ENCODE measurements around the gene SEMA6B. TPM values are rescaled to one million over a fixed set of nuclear protein-coding genes. Genes with fewer than 3 reads are reported as not detected.
"Not testable (repeated sequence)": the region's sequence is repeated elsewhere in the genome, so short reads cannot be mapped to it uniquely, and the experiment has no call there.

The SEMA6B gene
- polyA plus RNA-seq, 1 donor: 3.3 TPM

- H3K27me3 ChIP-seq (ENCODE audit: control insufficient read depth, insufficient read depth, low read length): peaks cover 17% of the 10 kb centered on the region
- H3K4me3 ChIP-seq (ENCODE audit: low read length): no peak overlapping the region
- DNase-seq: no peak
- H3K9me3 ChIP-seq (ENCODE audit: control insufficient read depth, low read depth, low read length): no peaks in the 10 kb centered on the region
- no peaks in the 10 kb centered on the region for H3K4me1 ChIP-seq (ENCODE audit: control insufficient read depth, insufficient read depth, low read length)
- WGBS (ENCODE audit: insufficient coverage, low lambda C conversion rate): no CpG with 5 or more reads among the region's 22 CpGs
- no peak overlapping the region for H3K27ac ChIP-seq (ENCODE audit: low read length)
- no peaks in the 10 kb centered on the region for H3K36me3 ChIP-seq (ENCODE audit: control insufficient read depth, insufficient read depth, low read length)
Measured at GRCh38 chr19:4571305-4571917, 11.9 kb upstream of the SEMA6B start.

DNA sequence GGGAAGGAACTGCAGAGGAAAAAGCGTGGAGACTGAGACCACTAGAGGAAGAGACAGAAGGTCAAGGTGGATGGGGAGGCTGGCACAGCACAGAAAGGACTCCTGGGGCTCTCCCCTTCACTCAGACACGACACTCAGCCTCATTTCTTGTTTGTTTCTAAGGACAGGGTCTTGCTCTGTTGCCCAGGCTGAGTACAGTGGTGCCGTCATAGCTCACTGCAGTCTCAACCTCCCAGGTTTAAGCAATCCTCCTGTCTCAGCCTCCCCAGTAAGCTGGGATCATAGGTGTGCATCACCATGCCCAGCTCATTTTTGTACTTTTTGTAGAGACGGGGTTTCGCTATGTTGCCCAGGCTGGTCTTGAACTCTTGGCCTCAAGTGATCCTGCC, 11.4 kb upstream of the SEMA6B start:
- no peaks in the 10 kb centered on the region for H3K9me3 ChIP-seq (ENCODE audit: control insufficient read depth, low read depth, low read length)
- no peak overlapping the region for H3K4me3 ChIP-seq (ENCODE audit: low read length)
- H3K27me3 ChIP-seq (ENCODE audit: control insufficient read depth, insufficient read depth, low read length): peaks cover 17% of the 10 kb centered on the region
- no peak overlapping the region for H3K27ac ChIP-seq (ENCODE audit: low read length)
- H3K36me3 ChIP-seq (ENCODE audit: control insufficient read depth, insufficient read depth, low read length): no peaks in the 10 kb centered on the region
- no CpG with 5 or more reads among the region's 5 CpGs for WGBS (ENCODE audit: insufficient coverage, low lambda C conversion rate)
- no peaks in the 10 kb centered on the region for H3K4me1 ChIP-seq (ENCODE audit: control insufficient read depth, insufficient read depth, low read length)
- DNase-seq: no peak

DNA sequence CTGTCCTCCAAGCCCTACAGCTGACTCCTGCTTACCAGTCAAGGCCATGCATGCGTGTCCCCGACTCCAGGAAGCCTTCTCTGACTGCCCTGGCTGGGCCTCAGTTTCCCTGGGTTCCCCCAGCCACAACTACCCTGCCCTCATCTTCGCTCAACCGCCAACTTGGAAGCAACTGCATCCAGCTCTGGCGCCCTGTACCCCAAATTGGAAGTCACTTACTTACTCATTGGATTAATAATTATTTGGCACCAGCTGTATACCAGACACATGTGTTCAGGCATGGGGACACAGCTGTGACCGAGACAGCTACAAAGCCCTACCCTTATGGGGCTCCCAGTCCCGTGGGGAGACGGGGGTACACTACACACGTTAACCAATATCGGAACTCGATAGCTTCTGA, 10.9 kb upstream of the SEMA6B start:
- Histone ChIP-seq H3K36me3 (ENCODE audit: control insufficient read depth, insufficient read depth, low read length) (no peaks in the 10 kb centered on the region), H3K9me3 (ENCODE audit: control insufficient read depth, low read depth, low read length) (no peaks in the 10 kb centered on the region), H3K4me1 (ENCODE audit: control insufficient read depth, insufficient read depth, low read length) (no peaks in the 10 kb centered on the region), H3K4me3 (ENCODE audit: low read length) (no peak overlapping the region), H3K27me3 (ENCODE audit: control insufficient read depth, insufficient read depth, low read length) (peaks cover 12% of the 10 kb centered on the region), H3K27ac (ENCODE audit: low read length) (no peak overlapping the region)
- DNase-seq: no peak
- 80% methylated on average over 2 of the region's 11 CpGs for WGBS (ENCODE audit: insufficient coverage, low lambda C conversion rate)

- Histone ChIP-seq H3K36me3 (ENCODE audit: control insufficient read depth, insufficient read depth, low read length) (no peaks in the 10 kb centered on the region), H3K4me1 (ENCODE audit: control insufficient read depth, insufficient read depth, low read length) (no peaks in the 10 kb centered on the region), H3K27me3 (ENCODE audit: control insufficient read depth, insufficient read depth, low read length) (no peaks in the 10 kb centered on the region), H3K9me3 (ENCODE audit: control insufficient read depth, low read depth, low read length) (no peaks in the 10 kb centered on the region), H3K4me3 (ENCODE audit: low read length) (no peak overlapping the region), H3K27ac (ENCODE audit: low read length) (no peak overlapping the region)
- 83% methylated on average over 1 of the region's 7 CpGs for WGBS (ENCODE audit: insufficient coverage, low lambda C conversion rate)
- no peak for DNase-seq
Measured at GRCh38 chr19:4568886-4569285, 9.4 kb upstream of the SEMA6B start.

- no peaks in the 10 kb centered on the region for H3K36me3 ChIP-seq (ENCODE audit: control insufficient read depth, insufficient read depth, low read length)
- no CpG with 5 or more reads among the region's 14 CpGs for WGBS (ENCODE audit: insufficient coverage, low lambda C conversion rate)
- no peak overlapping the region for H3K4me3 ChIP-seq (ENCODE audit: low read length)
- peak in 1 of 2 donors; percentile 31 for DNase-seq
- no peaks in the 10 kb centered on the region for H3K9me3 ChIP-seq (ENCODE audit: control insufficient read depth, low read depth, low read length)
- H3K27me3 ChIP-seq (ENCODE audit: control insufficient read depth, insufficient read depth, low read length): no peaks in the 10 kb centered on the region
- H3K4me1 ChIP-seq (ENCODE audit: control insufficient read depth, insufficient read depth, low read length): no peaks in the 10 kb centered on the region
- H3K27ac ChIP-seq (ENCODE audit: low read length): no peak overlapping the region
Measured at GRCh38 chr19:4567584-4568071, 8.1 kb upstream of the SEMA6B start.

DNA sequence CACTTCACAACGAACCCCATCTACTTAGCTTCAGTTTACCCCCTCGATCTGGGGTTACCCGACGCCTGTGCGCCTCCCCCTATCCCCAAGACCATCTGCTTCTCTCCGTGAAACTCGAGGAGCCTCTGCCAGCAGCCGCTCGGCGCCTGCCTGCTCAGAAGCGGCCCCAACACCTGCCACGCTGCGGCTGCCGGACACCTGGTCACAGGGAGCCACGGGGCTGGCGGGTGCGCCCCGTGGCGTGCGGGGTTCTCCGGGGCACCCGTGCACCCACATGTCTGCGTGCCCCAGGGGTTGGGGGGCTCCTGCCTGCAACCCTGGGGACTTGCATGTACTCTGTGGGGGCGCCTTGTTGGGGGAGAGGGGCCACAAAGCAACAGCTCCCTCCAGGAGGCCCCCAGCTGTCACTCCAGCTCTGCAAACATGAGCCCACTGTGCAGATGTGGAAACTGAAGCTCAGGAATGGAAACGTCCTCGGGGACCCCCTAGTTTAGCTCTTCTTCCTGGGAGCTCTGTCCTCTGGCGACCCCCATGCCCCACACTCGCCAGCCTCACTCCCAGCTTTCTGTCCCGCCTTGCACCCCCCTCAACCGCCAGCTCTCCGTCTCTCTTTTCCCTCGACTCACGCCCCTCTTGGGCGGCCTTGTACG, 7.0 kb upstream of the SEMA6B start:
- Histone ChIP-seq H3K27me3 (ENCODE audit: control insufficient read depth, insufficient read depth, low read length) (no peaks in the 10 kb centered on the region), H3K36me3 (ENCODE audit: control insufficient read depth, insufficient read depth, low read length) (no peaks in the 10 kb centered on the region), H3K27ac (ENCODE audit: low read length) (no peak overlapping the region), H3K4me3 (ENCODE audit: low read length) (no peak overlapping the region), H3K9me3 (ENCODE audit: control insufficient read depth, low read depth, low read length) (no peaks in the 10 kb centered on the region), H3K4me1 (ENCODE audit: control insufficient read depth, insufficient read depth, low read length) (no peaks in the 10 kb centered on the region)
- DNase-seq: no peak
- WGBS (ENCODE audit: insufficient coverage, low lambda C conversion rate): 97% methylated on average over 5 of the region's 35 CpGs

DNA sequence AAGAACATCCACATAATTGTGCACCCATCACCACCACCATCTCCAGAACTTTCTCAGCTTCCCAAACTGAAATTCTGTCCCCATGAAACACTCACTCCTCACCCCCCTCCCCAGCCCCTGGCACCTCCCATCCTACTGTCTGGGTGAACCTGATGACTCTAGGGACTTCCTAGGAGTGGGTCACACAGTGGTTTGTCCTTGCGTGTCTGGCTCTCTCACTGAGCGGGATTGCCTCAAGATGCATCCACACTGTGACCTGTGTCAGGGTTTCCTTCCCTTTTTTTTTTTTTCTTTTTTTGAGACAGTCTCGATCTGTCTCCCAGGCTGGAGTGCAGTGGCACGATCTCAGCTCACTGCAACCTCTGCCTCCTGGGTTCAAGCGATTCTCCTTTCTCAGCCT, 4.1 kb upstream of the SEMA6B start:
- not testable (repeated sequence) for H3K27ac ChIP-seq (ENCODE audit: low read length); H3K4me1 ChIP-seq (ENCODE audit: control insufficient read depth, insufficient read depth, low read length); H3K27me3 ChIP-seq (ENCODE audit: control insufficient read depth, insufficient read depth, low read length); DNase-seq; H3K9me3 ChIP-seq (ENCODE audit: control insufficient read depth, low read depth, low read length); H3K36me3 ChIP-seq (ENCODE audit: control insufficient read depth, insufficient read depth, low read length); H3K4me3 ChIP-seq (ENCODE audit: low read length)
- WGBS (ENCODE audit: insufficient coverage, low lambda C conversion rate): no CpG with 5 or more reads among the region's 5 CpGs

DNA sequence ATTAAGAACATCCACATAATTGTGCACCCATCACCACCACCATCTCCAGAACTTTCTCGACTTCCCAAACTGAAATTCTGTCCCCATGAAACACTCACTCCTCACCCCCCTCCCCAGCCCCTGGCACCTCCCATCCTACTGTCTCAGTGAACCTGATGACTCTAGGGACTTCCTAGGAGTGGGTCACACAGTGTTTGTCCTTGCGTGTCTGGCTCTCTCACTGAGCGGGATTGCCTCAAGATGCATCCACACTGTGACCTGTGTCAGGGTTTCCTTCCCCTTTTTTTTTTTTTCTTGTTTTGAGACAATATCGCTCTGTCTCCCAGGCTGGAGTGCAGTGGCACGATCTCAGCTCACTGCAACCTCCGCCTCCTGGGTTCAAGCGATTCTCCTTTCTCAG, 2.6 kb upstream of the SEMA6B start:
- not testable (repeated sequence) for H3K27ac ChIP-seq (ENCODE audit: low read length); H3K4me3 ChIP-seq (ENCODE audit: low read length); H3K4me1 ChIP-seq (ENCODE audit: control insufficient read depth, insufficient read depth, low read length); DNase-seq; H3K36me3 ChIP-seq (ENCODE audit: control insufficient read depth, insufficient read depth, low read length); H3K9me3 ChIP-seq (ENCODE audit: control insufficient read depth, low read depth, low read length); H3K27me3 ChIP-seq (ENCODE audit: control insufficient read depth, insufficient read depth, low read length)
- no CpG with 5 or more reads among the region's 7 CpGs for WGBS (ENCODE audit: insufficient coverage, low lambda C conversion rate)

GRCh38 chr19:4557971-4558941, 1.2 kb downstream of the SEMA6B start:
- Histone ChIP-seq H3K27ac (ENCODE audit: low read length) (no peak overlapping the region), H3K4me3 (ENCODE audit: low read length) (peak overlapping the region; percentile 10), H3K27me3 (ENCODE audit: control insufficient read depth, insufficient read depth, low read length) (no peaks in the 10 kb centered on the region), H3K9me3 (ENCODE audit: control insufficient read depth, low read depth, low read length) (no peaks in the 10 kb centered on the region), H3K4me1 (ENCODE audit: control insufficient read depth, insufficient read depth, low read length) (no peaks in the 10 kb centered on the region), H3K36me3 (ENCODE audit: control insufficient read depth, insufficient read depth, low read length) (no peaks in the 10 kb centered on the region)
- no peak for DNase-seq
- 33% methylated on average over 6 of the region's 44 CpGs for WGBS (ENCODE audit: insufficient coverage, low lambda C conversion rate)

DNA sequence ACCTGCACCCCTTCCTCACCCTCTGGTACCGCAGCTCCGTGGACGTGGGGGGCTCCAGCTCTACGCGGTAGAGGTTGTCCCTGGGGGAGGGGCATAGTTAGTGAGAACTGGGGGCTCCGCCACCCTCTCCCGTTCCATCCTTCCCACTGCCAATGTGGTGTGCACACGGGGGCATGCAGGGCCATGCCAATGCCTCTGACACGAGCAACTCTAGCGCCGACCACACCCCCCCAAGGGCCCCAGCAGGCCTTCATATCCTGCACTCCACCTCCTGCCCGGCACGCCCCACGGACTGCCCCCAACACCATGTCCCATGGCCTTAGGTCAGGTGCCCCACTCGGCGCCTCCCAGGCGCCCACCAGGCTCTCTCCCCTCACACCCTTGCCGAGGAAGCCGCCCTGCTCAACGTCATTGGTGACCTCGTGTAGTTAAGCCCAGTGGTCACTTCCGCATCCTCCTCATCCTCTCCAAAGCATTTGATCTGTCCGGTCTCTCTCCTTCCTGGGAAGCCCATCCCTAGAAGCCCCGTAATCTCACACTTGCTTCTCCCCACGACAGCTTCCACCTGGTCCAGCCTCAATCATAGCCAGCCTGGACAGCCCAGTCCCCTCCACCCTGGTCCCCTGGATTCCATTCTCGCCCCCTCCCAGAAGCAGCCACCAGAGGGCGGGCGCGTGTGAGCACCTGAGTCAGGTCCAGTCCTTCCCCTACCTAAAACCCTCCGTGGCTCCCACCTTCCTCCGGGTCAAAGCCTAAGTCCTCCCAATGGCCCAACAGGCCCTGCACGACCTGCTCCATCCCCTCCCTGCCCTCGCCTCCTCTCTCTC, 2.1 kb downstream of the SEMA6B start:
- Histone ChIP-seq H3K27ac (ENCODE audit: low read length) (no peak overlapping the region), H3K36me3 (ENCODE audit: control insufficient read depth, insufficient read depth, low read length) (no peaks in the 10 kb centered on the region), H3K9me3 (ENCODE audit: control insufficient read depth, low read depth, low read length) (no peaks in the 10 kb centered on the region), H3K4me1 (ENCODE audit: control insufficient read depth, insufficient read depth, low read length) (no peaks in the 10 kb centered on the region), H3K27me3 (ENCODE audit: control insufficient read depth, insufficient read depth, low read length) (no peaks in the 10 kb centered on the region), H3K4me3 (ENCODE audit: low read length) (peak overlapping the region; percentile 10)
- no peak for DNase-seq
- WGBS (ENCODE audit: insufficient coverage, low lambda C conversion rate): no CpG with 5 or more reads among the region's 33 CpGs
